Body of pancreas (tissue), 4 donors: ENCODE results near the gene GNG5.

Experiments
- POLR2A ChIP-seq, 3 donors: fragments of 450-650 bp; IDR thresholded peaks; one replicate each; pipeline ENCODE4 v1.6.1; 2016; ENCODE audit warnings: antibody characterized with exemption in 3 of 3, mild to moderate bottlenecking in 2 of 3
- TF ChIP-seq, protein P1 (sequence below), 7 experiments: fragments of 450-650 bp in 4 of 7; fragments of 200-600 bp in 3 of 7; sonication (generic) in 3 of 7; IDR thresholded peaks; one replicate each; pipeline ENCODE4 v1.5.1; 2016 to 2019; ENCODE audit warnings: antibody characterized with exemption in 7 of 7

DNA sequence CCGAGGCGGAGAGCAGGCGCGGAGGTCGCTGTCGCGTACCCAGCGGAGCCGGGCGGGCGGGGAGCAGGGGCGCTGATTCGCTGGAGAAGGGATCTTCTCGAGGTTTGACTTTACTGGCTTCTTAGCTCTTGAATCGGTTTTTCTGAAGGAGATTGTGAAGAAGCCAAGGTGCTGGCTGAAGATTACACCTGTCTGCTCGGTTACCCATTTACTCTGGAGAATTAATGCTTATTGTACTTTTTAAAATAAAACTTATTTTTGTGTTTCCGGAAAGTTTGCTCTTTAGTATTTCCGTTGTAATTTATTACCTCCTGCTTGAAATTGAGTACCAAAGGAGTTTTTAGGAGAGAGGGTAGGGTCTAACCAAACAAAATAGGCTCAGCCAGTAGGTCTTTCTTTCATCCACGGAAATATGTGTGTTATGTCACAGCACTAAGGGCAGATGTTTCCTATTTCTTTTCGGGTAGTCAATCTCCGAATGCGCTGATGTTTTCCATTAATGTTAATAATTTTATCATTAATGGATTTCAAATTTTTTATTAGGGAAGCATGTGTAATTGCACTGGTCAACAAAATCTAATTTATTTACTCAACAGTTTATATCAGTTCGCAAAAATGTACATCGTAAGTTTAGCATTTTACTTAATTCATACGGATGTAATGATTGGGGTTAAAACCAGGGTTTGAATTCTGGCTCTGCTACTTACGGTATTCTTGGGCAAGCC, 510 bp upstream of the GNG5 start:
- TF ChIP-seq, protein P1, sequence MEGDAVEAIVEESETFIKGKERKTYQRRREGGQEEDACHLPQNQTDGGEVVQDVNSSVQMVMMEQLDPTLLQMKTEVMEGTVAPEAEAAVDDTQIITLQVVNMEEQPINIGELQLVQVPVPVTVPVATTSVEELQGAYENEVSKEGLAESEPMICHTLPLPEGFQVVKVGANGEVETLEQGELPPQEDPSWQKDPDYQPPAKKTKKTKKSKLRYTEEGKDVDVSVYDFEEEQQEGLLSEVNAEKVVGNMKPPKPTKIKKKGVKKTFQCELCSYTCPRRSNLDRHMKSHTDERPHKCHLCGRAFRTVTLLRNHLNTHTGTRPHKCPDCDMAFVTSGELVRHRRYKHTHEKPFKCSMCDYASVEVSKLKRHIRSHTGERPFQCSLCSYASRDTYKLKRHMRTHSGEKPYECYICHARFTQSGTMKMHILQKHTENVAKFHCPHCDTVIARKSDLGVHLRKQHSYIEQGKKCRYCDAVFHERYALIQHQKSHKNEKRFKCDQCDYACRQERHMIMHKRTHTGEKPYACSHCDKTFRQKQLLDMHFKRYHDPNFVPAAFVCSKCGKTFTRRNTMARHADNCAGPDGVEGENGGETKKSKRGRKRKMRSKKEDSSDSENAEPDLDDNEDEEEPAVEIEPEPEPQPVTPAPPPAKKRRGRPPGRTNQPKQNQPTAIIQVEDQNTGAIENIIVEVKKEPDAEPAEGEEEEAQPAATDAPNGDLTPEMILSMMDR (IDR thresholded peaks at IDR 0.05), result no peak
- TF ChIP-seq POLR2A (IDR thresholded peaks at IDR 0.05), result no peak
